UCSD-AML1 (cell line): ENCODE data around the gene WASHC1.
A peak's percentile ranks its signal among the peaks of the same experiment; 100 is the strongest.
"Not testable (repeated sequence)": the region's sequence is repeated elsewhere in the genome, so short reads cannot be mapped to it uniquely, and the experiment has no call there.

ENCODE experiments used
- DNase-seq: peaks from one replicate; lab custom pipeline; 2025; ENCODE audit not compliant: unreplicated experiment; lab: John Stamatoyannopoulos, UW

WASHC1 gene

DNA sequence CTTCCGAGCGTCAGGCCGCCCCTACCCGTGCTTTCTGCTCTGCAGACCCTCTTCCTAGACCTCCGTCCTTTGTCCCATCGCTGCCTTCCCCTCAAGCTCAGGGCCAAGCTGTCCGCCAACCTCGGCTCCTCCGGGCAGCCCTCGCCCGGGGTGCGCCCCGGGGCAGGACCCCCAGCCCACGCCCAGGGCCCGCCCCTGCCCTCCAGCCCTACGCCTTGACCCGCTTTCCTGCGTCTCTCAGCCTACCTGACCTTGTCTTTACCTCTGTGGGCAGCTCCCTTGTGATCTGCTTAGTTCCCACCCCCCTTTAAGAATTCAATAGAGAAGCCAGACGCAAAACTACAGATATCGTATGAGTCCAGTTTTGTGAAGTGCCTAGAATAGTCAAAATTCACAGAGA is at the start of gene WASHC1:
Gene WASHC1 (minus strand): TSS at position 101 of the 400 bp plus-strand sequence. CDS start 4,457 bp downstream, outside the sequence.
- DNase-seq = not testable (repeated sequence)

GRCh38 chr9:78333-78732 is 49.1 kb upstream of the WASHC1 start:
- not testable (repeated sequence) for DNase-seq

DNA sequence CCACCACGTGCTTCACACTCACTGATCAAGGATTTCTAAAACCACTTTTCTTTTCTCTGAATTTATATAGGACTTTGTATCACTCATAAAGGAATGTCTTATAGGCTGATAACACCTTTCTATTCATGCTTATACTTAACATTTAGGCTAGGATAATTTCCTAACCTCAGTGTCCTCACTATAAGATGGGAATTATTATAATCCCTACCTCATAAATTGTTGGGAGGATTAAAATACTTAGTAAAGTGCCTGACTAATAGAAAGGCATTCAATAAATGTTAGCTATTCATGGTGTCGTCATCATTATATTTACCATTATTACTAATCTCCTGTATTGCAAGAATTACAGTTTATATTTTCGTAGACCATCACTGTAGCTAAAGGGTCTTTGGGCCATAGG is 47.1 kb upstream of the WASHC1 start:
- DNase-seq = not testable (repeated sequence)

DNA sequence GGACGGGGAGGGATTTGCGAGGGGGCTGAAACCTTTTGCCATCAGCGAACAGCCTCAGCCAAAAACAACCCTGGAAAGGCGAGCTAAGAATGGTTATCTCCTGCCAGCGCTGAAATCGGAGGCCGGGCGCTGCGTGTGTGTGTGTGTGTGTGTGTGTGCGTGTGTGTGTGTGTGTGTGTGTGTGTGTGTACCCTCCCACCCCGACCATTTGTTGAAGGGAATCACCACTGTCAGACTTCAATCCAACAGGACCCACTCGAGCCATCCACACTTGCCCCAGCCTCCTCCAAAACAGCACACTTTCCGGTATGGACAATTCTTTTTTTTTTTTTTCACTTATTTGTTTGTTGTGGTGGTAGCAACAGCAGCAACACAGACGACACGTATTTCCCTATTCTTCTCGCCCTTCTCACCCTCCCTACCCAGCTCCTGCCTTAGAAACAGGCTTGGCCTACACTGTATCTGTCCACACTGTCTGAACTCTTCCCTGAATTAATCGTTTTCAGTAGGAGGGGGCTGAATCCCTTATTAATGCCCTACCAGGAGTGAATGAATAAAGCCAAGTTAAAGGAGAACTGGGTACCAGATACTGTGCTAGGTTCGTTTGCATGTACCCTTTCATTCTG is 44.8 kb upstream of the WASHC1 start:
- DNase-seq = not testable (repeated sequence)

DNA sequence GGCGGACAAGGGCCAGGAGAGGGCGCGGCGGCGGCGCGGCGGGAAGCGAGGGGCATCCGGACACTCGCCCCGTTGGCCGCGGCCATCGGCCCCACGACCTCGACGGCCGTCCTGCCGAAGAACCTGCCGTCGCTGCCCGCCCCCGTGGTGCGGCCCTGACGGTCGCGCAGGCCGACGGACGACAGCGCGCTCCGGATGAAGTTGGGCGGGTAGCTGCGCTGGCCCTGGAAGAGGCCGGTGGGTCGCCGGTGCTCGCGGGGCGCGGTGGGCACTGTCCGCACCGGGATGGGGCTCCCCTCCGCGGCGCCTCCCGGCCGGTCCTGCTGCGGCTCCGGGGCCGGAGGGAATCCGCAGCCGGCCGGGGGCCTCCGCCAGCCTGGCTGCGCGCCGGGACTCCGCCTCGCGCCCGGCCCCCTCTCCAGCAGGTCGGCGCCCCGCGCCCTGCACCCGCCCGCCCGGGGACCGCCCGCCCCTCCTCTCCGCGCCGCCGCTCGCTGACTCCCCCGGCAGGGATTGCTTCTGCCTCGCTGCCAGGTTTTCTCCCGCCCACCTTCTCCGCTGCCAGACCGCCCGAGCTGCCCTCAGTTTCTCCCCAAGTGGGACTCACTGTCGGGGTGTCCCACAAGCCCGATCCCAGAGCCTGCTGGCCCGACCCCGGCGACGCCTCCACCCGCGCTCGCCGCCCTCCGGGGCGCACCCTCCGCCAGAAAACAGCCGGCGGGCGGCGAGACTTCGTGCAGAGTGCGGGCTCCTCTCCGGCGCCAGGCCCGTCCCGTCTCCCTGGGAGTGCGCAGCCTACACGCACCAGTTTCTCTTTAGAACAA is 44.0 kb upstream of the WASHC1 start:
- DNase-seq = not testable (repeated sequence)

GRCh38 chr9:63031-63629 is 33.9 kb upstream of the WASHC1 start:
- peak; percentile 33 for DNase-seq

DNA sequence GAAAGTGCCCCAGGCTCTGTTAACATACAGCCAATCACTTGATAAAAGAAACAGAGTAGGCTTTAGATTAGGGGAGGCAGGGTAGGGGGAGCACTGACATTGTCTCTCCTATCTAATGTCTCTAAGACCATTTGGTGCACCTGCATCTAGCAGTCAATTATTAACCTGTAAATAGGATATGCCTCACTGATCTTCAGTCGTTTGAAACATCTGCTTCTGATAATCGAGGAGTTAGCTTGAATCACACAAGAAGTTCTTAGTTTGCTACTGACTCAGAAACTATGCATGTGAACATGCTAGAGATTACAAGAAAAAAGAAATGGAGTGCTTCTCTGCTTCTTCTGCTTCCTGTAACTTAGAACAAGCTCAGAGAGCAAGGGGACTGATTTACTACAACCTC is 23.4 kb upstream of the WASHC1 start:
- not testable (repeated sequence) for DNase-seq

DNA sequence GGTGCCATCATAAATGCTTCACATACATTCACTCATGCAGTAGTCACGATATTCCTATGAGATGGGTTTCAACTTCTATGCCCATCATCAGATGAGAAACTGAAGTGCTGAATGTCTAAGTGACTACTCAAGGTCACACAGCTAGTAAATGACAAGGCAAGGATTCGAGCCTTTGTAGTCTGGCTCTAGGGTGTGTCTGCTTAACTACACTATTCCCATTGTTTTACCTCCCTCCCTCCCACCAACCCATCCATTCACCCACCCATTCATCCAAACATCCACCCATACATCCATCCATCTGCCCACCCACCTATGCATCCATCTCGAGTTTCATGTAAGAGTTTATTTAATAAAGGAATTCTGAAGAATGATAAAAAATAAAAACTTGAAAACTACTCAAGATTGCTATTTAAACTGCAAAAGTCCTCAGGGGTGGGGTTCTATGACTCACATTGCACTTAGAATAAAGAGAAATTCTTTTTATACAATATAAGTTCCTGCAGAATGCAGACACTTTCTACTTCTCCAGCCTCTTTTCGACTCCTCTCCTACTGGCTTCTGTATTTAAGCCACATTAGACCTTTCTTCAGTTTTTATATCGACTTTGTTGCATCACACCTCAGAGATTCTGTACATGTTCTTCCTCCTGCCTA is 19.1 kb upstream of the WASHC1 start:
- not testable (repeated sequence) for DNase-seq

GRCh38 chr9:46639-47271 is 17.5 kb upstream of the WASHC1 start:
- DNase-seq = not testable (repeated sequence)

DNA sequence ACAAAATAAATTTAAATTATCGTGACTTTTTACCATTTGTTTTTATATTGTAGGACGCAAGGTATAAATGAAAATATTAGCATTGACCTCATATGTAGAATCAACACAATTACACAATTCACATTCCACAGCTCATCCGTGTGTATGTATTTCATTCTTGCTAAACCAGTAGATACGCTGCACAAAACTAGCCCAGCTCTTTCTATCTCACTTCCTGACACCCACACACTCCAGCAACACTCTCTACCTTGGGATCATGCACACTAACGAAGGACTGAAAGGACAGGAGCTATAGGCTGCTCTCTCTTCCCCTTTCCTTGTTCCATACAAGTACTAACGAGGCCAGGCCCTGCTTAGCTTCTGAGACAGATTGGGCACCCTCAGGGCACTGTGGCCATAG is 16.9 kb upstream of the WASHC1 start:
- DNase-seq = not testable (repeated sequence)

DNA sequence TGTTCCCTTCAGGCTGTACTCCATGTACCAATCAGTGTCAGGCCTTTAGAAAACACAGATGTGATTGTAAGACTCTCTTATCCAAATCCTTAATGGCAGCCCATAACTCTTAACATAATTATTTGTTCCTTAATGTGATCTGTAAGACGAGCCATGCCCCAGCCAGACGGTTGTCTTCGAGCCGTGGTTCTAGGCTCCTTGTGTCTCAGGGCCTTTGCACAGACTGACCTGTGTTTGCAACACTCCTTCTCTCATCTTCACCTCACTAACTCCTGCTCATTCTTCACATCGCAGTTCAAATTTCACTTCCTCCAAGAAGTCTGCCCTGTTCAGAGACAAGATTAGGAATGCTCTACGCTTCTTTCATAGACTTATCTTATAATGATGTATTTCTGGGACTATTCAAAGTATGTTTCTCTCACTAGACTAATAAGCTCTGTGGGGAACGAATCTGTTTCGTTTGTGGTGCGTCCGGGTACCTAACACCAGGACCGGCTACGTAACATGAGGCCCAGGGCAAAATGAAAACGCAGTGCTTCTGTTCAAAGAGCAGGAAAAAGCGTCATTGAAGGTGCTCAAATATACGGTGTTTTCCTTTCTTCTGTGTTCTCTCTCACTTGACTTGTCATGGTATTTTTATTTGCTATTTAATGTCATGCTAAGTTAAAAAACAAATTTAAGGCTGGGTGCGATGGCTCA is 16.1 kb upstream of the WASHC1 start:
- DNase-seq = not testable (repeated sequence)

DNA sequence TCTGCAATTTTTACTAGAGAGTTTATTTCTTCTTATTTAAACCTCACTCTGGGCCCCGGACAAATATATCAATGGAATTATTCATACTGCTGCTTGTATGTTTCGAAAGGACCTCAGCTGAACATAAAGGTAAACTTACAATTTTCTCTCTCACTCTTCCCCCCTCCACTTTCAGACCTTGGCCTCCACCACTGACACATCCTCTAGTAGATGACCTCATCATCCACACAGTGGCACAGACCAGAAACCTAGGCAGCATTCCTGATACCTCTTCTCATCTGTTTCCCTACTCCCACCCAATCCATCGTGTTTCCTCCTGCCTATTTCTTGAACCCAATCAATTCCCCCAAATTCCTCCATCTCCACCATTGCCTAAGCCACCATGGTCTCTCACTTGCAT is 15.2 kb upstream of the WASHC1 start:
- DNase-seq = not testable (repeated sequence)

DNA sequence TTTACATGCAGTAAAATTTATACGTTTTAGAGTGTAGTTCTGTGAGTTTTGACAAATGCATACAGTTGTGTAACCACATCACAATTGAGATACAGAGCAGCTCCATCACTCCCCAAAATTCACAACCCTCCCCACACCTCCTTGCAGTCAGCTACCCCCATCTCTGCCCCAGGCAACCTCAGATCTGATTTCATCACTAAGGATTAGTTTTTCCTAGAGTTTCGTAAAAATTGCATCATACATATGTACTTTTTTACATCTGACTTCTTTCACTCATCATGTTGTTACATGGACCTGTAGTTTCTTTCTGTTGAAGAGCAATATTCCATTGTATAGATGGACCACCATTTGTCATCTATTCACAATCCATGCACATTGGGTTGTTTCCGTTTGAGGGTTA is 14.4 kb upstream of the WASHC1 start:
- not testable (repeated sequence) for DNase-seq

GRCh38 chr9:43116-43515 is 13.9 kb upstream of the WASHC1 start:
- DNase-seq = not testable (repeated sequence)

DNA sequence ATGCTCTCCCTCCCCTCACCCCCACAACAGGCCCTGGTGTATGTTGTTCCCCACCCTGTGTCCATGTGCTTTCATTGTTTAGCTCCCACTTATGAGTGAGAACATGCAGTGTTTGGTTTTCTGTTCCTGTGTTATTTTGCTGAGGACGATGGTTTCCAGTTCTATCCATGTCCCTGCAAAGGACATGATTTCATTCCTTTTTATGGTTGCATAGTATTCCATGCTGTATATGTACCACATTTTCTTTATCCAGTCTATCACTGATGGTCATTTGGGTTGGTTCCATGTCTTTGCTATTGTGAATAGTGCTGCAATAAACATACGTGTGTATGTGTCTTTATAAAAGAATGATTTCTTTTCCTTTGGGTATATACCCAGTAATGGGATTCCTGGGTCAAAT is 12.6 kb upstream of the WASHC1 start:
- DNase-seq = not testable (repeated sequence)

- DNase-seq = not testable (repeated sequence)
Measured at GRCh38 chr9:41261-41676, 12.0 kb upstream of the WASHC1 start.

- not testable (repeated sequence) for DNase-seq
Measured at GRCh38 chr9:32308-32707, 3.1 kb upstream of the WASHC1 start.

- not testable (repeated sequence) for DNase-seq
Measured at GRCh38 chr9:28775-29174, 481 bp downstream of the WASHC1 start.

- DNase-seq = not testable (repeated sequence)
Measured at GRCh38 chr9:21621-22020, 7.6 kb downstream of the WASHC1 start.

DNA sequence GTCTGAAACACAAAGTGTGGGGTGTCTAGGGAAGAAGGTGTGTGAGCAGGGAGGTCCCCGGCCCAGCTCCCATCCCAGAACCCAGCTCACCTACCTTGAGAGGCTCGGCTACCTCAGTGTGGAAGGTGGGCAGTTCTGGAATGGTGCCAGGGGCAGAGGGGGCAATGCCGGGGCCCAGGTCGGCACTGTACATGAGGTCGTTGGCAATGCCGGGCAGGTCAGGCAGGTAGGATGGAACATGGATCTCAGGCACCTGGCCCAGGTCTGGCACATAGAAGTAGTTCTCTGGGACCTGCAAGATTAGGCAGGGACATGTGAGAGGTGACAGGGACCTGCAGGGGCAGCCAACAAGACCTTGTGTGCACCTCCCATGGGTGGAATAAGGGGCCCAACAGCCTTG is 12.4 kb downstream of the WASHC1 start:
- not testable (repeated sequence) for DNase-seq
